GM12891 (cell line): ENCODE measurements around the gene CSNK1A1L.

Source experiments
- POLR2A ChIP-seq: IDR thresholded peaks from 2 replicates; pipeline ENCODE4 v1.6.1; 2011; ENCODE audit warnings: low read depth, low read length, control low read depth
- POLR2AphosphoS5 ChIP-seq: IDR thresholded peaks from 2 replicates; pipeline ENCODE4 v1.6.1; 2011; ENCODE audit warnings: low read depth, low read length, control low read depth
- SPI1 ChIP-seq: IDR thresholded peaks from 2 replicates; pipeline ENCODE4 v1.6.1; 2011; ENCODE audit warnings: low read depth, low read length, control low read depth
- TAF1 ChIP-seq: IDR thresholded peaks from 2 replicates; pipeline ENCODE4 v1.6.1; 2011; ENCODE audit warnings: low read depth, low read length, control low read depth

- TF ChIP-seq POLR2A (no peak), POLR2AphosphoS5 (no peak), TAF1 (no peak), SPI1 (no peak)
Observed at GRCh38 chr13:37107456-37107855, 2.0 kb upstream of the CSNK1A1L start.
